GM18873 (cell line): Measurements from ENCODE around the gene SEPTIN3.
"Not testable (repeated sequence)": the region's sequence is repeated elsewhere in the genome, so short reads cannot be mapped to it uniquely, and the experiment has no call there.

Experiments used
- ATAC-seq: cut with Tn5 transposase; IDR thresholded peaks from one replicate; pipeline ENCODE4 v1.9.1; 2021; ENCODE audit warnings: mild to moderate bottlenecking, moderate library complexity, moderate number of reproducible peaks; ENCODE audit not compliant: unreplicated experiment, low FRiP score

The SEPTIN3 gene

GRCh38 chr22:41939981-41940831 lies 29.0 kb upstream of the SEPTIN3 start:
- peak; percentile 42 for ATAC-seq

GRCh38 chr22:41940832-41941765 lies 28.1 kb upstream of the SEPTIN3 start:
- ATAC-seq = no peak

DNA sequence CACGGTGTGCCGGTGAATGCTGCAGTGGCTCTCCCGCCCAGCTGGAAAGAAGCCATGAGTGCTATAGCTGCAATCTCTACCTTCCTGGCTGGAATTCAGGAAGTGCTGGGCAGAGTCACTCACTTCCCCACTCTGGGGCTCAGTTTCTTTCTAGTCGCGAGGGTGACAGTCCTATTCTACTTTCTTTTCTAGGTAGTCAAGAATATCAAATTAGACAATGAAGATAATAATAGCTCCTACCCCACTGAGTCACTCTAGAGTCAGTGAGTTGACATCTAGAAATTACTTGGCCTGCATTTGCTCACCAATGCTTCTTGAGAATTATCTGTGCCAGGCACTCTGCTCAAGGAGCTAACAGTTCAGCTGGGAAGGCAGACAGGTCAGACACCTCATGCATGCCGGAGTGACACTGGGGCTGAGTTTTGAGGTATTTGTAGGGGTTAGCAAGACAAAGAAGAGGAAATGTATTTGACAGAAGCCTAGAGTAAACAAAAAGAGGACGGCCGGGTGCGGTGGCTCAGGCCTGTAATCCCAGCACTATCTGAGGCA lies 25.5 kb upstream of the SEPTIN3 start:
- no peak for ATAC-seq

- peak; percentile 54 for ATAC-seq
Measured at GRCh38 chr22:41946629-41947423, 22.4 kb upstream of the SEPTIN3 start, which contains the start of gene CENPM. CENPM (minus strand) TSS chr22:41947152; CDS start chr22:41947076, 76 bp downstream.

GRCh38 chr22:41947424-41948080 lies 21.7 kb upstream of the SEPTIN3 start:
- ATAC-seq = no peak

- no peak for ATAC-seq
Measured at GRCh38 chr22:41948142-41948541, 21.1 kb upstream of the SEPTIN3 start.

- ATAC-seq = not testable (repeated sequence)
Measured at GRCh38 chr22:41948928-41949296, 20.3 kb upstream of the SEPTIN3 start.

GRCh38 chr22:41949297-41949965 lies 19.8 kb upstream of the SEPTIN3 start:
- ATAC-seq = no peak

GRCh38 chr22:41951898-41952474 lies 17.3 kb upstream of the SEPTIN3 start, which contains the start of gene SMIM45:
SMIM45 (plus strand) TSS chr22:41952150.
- ATAC-seq = no peak

GRCh38 chr22:41952713-41953112 lies 16.5 kb upstream of the SEPTIN3 start:
- ATAC-seq = no peak

- ATAC-seq = no peak
Measured at GRCh38 chr22:41957941-41958556, 11.2 kb upstream of the SEPTIN3 start.

- no peak for ATAC-seq
Measured at GRCh38 chr22:41963453-41964111, 5.7 kb upstream of the SEPTIN3 start.

- no peak for ATAC-seq
Measured at GRCh38 chr22:41964112-41964491, 5.1 kb upstream of the SEPTIN3 start.

DNA sequence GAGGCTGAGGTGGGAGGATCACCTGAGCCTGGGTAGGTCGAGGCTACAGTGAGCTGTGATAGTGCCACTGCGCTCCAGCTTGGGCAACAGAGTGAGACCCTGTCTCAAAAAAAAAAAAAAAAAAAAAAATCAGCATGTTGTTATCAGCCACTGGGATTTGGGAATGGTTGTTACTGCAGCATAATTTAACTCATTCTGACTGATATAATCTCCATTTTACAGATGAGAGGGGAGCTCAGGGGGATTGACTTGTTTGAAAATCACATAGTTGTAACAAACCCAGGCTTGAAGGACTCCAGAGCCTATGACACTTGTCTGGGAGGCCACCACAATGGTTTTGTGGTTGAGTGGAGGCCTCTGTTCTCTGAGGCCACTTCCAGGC lies 3.0 kb upstream of the SEPTIN3 start:
- no peak for ATAC-seq

DNA sequence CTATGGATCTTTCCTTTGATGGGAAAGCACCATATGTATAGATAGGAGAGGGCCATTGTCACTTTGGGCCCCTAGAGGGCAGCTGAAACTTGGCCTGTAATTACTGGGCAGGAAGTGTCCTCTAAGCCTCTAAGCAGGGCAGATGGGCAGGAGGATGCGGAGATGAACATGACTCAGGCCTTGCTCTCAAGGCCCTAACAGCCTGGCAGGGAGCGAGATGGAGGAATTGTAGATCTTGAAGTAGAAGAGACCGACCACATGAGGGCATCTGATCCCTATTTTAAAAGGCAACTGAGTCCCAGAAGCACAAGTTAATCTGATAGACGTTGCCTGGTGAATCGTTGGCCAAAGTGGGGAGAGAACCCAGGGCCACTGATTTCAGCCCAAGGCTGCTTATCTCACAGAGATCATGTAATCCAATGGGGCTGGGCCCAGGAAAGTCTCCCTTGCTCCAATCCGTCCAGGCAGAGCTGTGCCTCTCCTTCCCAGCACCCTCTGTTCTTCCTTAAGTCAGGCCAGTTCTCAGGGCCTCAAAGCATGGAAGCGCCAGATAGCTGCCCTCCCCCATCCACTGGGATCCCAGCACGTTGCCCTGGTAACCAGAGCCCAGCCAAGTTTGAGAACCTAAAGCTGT lies 2.5 kb upstream of the SEPTIN3 start:
- no peak for ATAC-seq

- no peak for ATAC-seq
Measured at GRCh38 chr22:41968601-41969000, 642 bp upstream of the SEPTIN3 start.

GRCh38 chr22:41970601-41971000 lies 1.4 kb downstream of the SEPTIN3 start:
- ATAC-seq = no peak
